ENCODE data around the gene ATXN7.

ATXN7 gene

GRCh38 chr3:63864965-63865327, 1.3 kb downstream of the ATXN7 start:
- no peak for DNase-seq (ENCODE audit: low read depth in 2 of 2)

GRCh38 chr3:63867225-63867624, 3.6 kb downstream of the ATXN7 start:
- DNase-seq (ENCODE audit: low read depth in 2 of 2) = no peak

GRCh38 chr3:63869940-63870614, 6.4 kb downstream of the ATXN7 start:
- DNase-seq (ENCODE audit: low read depth in 2 of 2) = no peak

- no peak for DNase-seq (ENCODE audit: low read depth in 2 of 2)
Observed at GRCh38 chr3:63870615-63871005, 6.9 kb downstream of the ATXN7 start.

GRCh38 chr3:63872135-63872924, 8.7 kb downstream of the ATXN7 start:
- peak; percentile 27 to 34 for DNase-seq (ENCODE audit: low read depth in 2 of 2)

- no peak for DNase-seq (ENCODE audit: low read depth in 2 of 2)
Observed at GRCh38 chr3:63874769-63875168, 11.1 kb downstream of the ATXN7 start.

DNA sequence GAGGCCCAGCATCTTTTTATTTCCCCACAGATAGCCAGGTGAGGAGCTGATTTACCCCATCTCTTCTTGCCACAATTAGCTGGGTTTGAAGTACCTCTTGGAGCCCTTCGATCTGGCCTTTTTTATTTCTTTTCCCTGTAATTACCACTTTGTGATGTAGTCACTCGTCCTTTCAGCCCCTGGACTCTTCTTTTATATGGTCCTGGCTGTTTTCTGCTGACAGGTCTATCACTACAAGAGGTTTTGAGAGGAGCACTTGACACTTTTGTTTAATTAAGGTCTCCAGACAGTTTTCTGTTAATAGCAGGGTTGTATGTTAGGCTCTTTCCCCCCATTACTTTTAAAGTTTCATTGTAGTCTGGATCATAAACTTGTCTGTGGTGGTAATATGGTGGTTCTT, 11.8 kb downstream of the ATXN7 start:
- DNase-seq (ENCODE audit: low read depth in 2 of 2) = no peak

- peak; percentile 37 to 42 for DNase-seq (ENCODE audit: low read depth in 2 of 2)
Observed at GRCh38 chr3:63876260-63876659, 12.6 kb downstream of the ATXN7 start.

DNA sequence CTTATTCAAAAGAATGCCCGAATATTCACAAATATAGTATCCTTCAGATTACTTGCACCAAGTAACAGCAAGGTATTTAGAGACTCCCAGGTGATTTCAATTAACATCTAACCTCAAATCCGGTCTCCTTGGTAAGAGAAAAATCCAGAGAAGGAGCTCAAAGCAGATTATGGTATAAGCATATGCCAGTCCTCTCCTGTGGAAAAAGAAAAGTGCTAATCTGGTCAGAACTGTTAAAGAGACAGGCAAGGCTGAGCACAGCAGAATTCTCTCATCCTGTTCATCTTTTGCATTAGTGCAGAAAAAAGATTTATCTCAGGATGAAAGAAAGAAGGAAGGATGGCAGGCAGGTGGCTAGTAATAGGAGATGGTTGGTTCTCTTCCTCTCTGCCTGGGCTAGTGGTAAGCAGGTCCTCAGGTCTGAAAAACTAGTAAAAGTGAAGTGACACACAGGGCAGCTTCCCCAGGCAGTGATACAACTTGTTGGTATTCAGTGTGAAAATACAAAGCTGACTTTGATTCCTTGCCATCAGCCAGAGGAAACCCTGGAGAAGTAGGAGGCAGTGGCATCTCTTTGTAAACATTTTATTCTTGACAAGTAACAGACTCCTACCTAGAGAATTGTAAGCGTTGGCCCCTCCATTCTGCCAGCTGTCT, 14.2 kb downstream of the ATXN7 start:
- DNase-seq (ENCODE audit: low read depth in 2 of 2) = no peak

DNA sequence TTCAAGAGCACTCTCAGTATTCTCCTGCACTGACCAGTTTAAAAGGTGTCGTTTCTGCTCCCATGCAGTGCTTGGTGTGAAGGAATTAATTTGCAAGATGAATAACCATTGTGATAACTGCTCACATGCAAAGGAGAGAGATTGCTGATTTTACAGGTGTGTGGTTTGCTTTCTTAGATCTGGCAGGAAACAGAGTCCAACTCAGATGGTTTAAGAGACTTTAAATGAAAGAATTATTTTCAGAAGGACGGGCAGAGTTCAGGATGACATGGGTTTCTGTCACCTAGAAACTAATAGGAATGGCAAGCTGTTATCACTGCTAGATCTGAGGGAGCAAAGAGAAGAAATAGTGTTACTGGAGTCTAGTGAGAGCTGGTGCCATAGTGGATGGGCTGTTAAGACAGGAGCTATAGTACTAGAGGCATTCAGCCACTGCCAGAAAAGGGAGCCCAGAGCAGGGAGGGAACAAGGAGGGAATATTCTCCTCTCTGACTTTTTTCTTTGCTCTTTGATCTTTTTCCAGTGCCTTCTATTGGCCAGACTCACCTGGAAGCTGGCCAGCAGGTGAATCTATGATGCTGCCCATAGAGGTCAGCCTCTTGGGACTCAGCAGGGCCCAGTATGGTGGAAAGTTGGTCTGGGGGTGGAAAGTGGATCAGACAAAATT, 14.9 kb downstream of the ATXN7 start:
- DNase-seq (ENCODE audit: low read depth in 2 of 2) = no peak

DNA sequence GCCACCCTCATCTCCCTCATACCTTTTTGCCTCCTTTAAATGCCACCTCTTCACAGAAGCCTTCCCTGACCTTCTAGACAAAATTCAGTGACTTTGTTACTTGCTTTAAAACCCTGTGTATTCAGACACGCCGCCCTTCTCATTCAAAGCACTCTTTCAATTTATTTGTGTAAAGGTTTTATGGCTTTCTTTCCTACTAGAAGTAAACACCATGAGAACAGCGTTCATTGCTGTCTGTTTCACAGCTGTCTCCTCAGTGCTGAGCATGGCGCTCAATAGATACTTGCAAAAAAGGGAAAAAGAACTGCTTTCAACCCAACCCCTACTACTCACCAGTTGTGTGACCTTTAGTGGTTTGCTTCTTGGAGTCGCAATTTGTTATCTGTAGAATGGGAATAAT, 17.0 kb downstream of the ATXN7 start:
- no peak for DNase-seq (ENCODE audit: low read depth in 2 of 2)

- DNase-seq (ENCODE audit: low read depth in 2 of 2) = no peak
Observed at GRCh38 chr3:63886858-63887257, 23.2 kb downstream of the ATXN7 start.

GRCh38 chr3:63891518-63891917, 27.9 kb downstream of the ATXN7 start:
- DNase-seq (ENCODE audit: low read depth in 2 of 2) = no peak

GRCh38 chr3:63892773-63893352, 29.2 kb downstream of the ATXN7 start:
- DNase-seq (ENCODE audit: low read depth in 2 of 2) = no peak

GRCh38 chr3:63895422-63896189, 31.9 kb downstream of the ATXN7 start:
- no peak for DNase-seq (ENCODE audit: low read depth in 2 of 2)

- no peak for DNase-seq (ENCODE audit: low read depth in 2 of 2)
Observed at GRCh38 chr3:63896332-63897030, 32.8 kb downstream of the ATXN7 start.

- no peak for DNase-seq (ENCODE audit: low read depth in 2 of 2)
Observed at GRCh38 chr3:63900010-63900409, 36.3 kb downstream of the ATXN7 start.

GRCh38 chr3:63900459-63900858, 36.8 kb downstream of the ATXN7 start:
- DNase-seq (ENCODE audit: low read depth in 2 of 2) = no peak

DNA sequence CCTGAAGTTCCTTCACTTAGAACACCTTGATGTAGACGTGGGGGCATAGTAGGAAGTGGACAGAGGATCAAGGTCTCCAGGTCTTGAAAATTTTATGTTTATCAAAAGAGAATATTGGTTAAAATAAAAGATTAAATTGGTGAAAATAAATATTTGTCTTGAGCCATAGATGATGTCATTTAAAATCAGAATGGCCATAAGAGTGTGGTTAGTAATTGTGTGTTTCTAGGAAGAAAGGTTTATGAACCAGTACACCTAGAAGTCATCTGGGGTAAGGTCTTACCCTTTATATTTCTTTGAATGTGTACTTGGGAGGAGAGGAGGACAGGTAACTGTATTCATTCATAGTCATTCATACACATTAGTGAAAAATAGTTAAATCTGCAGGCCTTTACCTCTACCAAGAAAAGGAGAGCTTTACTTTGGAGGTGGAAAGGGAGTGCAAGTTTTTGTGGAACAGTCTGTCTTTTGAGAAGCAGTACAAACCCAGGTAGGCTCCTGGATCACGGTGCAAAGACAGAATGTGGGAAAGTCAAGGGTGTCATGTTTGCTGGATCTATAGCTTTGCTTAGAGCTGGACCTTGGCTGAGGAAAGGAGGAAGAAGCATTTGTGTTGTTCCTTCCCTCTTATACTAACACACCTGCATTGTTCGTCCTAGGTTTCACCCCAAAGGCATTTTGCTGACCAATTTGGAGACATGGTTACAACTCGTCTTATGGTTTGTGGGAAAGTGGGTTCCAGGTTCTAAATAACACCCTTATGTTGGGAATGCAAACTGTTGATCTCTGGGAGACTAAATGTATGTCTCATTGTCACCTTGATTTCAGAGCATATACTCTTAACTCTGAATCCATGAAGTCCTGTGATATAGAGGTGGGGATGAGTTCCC, 42.3 kb downstream of the ATXN7 start:
- DNase-seq (ENCODE audit: low read depth in 2 of 2) = no peak
